Astrocyte (in vitro differentiated cells and primary cell): ENCODE results near the gene ZNF615. TPM values are rescaled to one million over a fixed set of nuclear protein-coding genes. Genes with fewer than 3 reads are reported as not detected.

Source experiments
- DNase-seq: peaks from one replicate; pipeline ENCODE4 v3.0.0-alpha.2; 2010; ENCODE audit warnings: low read depth
- FAIRE-seq: peaks from 2 replicates; lab custom pipeline; 2011; peaks lifted over from hg19 to GRCh38; lab: Jason Lieb, UNC
- H2AFZ ChIP-seq: 2 replicates; pipeline ENCODE4 v1.6.0; 2012; ENCODE audit warnings: low read depth, low read length, inconsistent platforms
- H3K27ac ChIP-seq: 2 replicates; pipeline ENCODE4 v1.5.1; 2011; ENCODE audit warnings: low read depth, low read length, inconsistent platforms
- H3K27me3 ChIP-seq: 2 replicates; pipeline ENCODE4 v1.6.0; 2011; ENCODE audit warnings: low read length, inconsistent platforms; ENCODE audit not compliant: insufficient read depth
- H3K36me3 ChIP-seq: 2 replicates; pipeline ENCODE4 v1.5.1; 2011; ENCODE audit warnings: low read length, inconsistent platforms; ENCODE audit not compliant: insufficient read depth
- H3K4me1 ChIP-seq: 2 replicates; pipeline ENCODE4 v1.5.1; 2011; ENCODE audit warnings: low read length, inconsistent platforms; ENCODE audit not compliant: insufficient read depth
- H3K4me2 ChIP-seq: 2 replicates; pipeline ENCODE4 v1.6.0; 2012; ENCODE audit warnings: low read length, inconsistent platforms
- H3K4me3 ChIP-seq: 2 replicates; pipeline ENCODE4 v1.5.1; 2011; ENCODE audit warnings: low read depth, mild to moderate bottlenecking, low read length, inconsistent platforms; ENCODE audit not compliant: insufficient read depth
- H3K79me2 ChIP-seq: 2 replicates; pipeline ENCODE4 v1.6.0; 2012; ENCODE audit warnings: mild to moderate bottlenecking, low read length, inconsistent platforms; ENCODE audit not compliant: insufficient read depth
- H3K9ac ChIP-seq: 2 replicates; pipeline ENCODE4 v1.6.0; 2012; ENCODE audit warnings: mild to moderate bottlenecking, low read length, inconsistent platforms
- H3K9me3 ChIP-seq: 2 replicates; pipeline ENCODE4 v1.5.1; 2012; ENCODE audit warnings: low read depth, mild to moderate bottlenecking, low read length, inconsistent platforms; ENCODE audit not compliant: insufficient read depth
- H4K20me1 ChIP-seq: 2 replicates; pipeline ENCODE4 v1.6.0; 2012; ENCODE audit warnings: low read length, inconsistent platforms; ENCODE audit not compliant: insufficient read depth
- H3K27ac Mint-ChIP-seq: one replicate; pipeline ENCODE4 v1.8.0; 2021; ENCODE audit warnings: mild to moderate bottlenecking, mixed read lengths; ENCODE audit not compliant: unreplicated experiment
- H3K27me3 Mint-ChIP-seq: one replicate; pipeline ENCODE4 v1.8.0; 2021; ENCODE audit warnings: low read depth, mixed read lengths; ENCODE audit not compliant: unreplicated experiment
- H3K36me3 Mint-ChIP-seq: one replicate; pipeline ENCODE4 v1.8.0; 2021; ENCODE audit warnings: low read depth, mixed read lengths; ENCODE audit not compliant: unreplicated experiment
- H3K4me1 Mint-ChIP-seq: one replicate; pipeline ENCODE4 v1.8.0; 2021; ENCODE audit warnings: low read depth, mixed read lengths; ENCODE audit not compliant: unreplicated experiment
- H3K4me3 Mint-ChIP-seq: one replicate; pipeline ENCODE4 v1.8.0; 2021; ENCODE audit warnings: mild to moderate bottlenecking, moderate library complexity, mixed read lengths; ENCODE audit not compliant: unreplicated experiment
- H3K9me3 Mint-ChIP-seq: one replicate; pipeline ENCODE4 v1.8.0; 2021; ENCODE audit warnings: mild to moderate bottlenecking, mixed read lengths; ENCODE audit not compliant: unreplicated experiment
- EZH2 ChIP-seq: IDR thresholded peaks from 2 replicates; pipeline ENCODE4 v1.6.1; 2012; ENCODE audit warnings: mild to moderate bottlenecking, low read length, inconsistent platforms; ENCODE audit not compliant: insufficient read depth
- total RNA-seq: library from RNA; stranded (reverse); gene quantifications from 2 replicates; pipeline ENCODE4 v1.2.1, GENCODE V29; 2021
- TF ChIP-seq, protein P1 (sequence below): IDR thresholded peaks from 2 replicates; pipeline ENCODE4 v1.5.1; 2011; ENCODE audit warnings: low read depth, mild to moderate bottlenecking, inconsistent platforms, low read length, moderate library complexity; ENCODE audit not compliant: insufficient read depth

The ZNF615 gene
- total RNA-seq, 1 donor from 2014 or later, result 4.7 TPM

DNA sequence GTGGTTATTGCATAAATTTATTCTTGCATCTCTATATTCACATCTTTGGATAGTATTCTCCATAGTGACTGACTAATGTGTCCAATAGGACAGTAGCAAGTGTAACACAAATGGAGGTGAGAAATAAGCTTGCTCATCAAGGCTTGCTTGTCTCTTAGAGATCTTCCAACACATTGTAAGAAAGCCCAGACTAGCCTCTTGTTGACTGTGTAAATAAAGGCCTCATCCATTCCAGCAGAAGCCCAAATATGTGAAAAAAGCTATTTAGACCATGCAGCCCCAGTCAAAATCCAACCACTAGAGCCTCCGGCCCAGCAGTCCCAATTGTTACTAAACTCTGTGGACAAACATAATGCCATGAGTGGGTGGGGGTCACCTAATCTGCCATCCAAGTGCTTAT, 2.7 kb upstream of the ZNF615 start:
- peaks cover 10% of the 10 kb centered on the region for H3K9me3 Mint-ChIP-seq
- H3K27me3 Mint-ChIP-seq, result no peaks in the 10 kb centered on the region
- Histone ChIP-seq H3K27ac (no peak overlapping the region), H3K4me2 (no peak overlapping the region), H3K79me2 (peaks cover 15% of the 10 kb centered on the region), H2AFZ (no peak overlapping the region), H3K9ac (no peak overlapping the region), H3K27me3 (no peaks in the 10 kb centered on the region), H3K4me3 (no peak overlapping the region), H4K20me1 (no peaks in the 10 kb centered on the region), H3K4me1 (peaks cover 7% of the 10 kb centered on the region), H3K9me3 (peaks cover 10% of the 10 kb centered on the region), H3K36me3 (peaks cover 11% of the 10 kb centered on the region)
- no peak for TF ChIP-seq EZH2
- TF ChIP-seq, protein P1, sequence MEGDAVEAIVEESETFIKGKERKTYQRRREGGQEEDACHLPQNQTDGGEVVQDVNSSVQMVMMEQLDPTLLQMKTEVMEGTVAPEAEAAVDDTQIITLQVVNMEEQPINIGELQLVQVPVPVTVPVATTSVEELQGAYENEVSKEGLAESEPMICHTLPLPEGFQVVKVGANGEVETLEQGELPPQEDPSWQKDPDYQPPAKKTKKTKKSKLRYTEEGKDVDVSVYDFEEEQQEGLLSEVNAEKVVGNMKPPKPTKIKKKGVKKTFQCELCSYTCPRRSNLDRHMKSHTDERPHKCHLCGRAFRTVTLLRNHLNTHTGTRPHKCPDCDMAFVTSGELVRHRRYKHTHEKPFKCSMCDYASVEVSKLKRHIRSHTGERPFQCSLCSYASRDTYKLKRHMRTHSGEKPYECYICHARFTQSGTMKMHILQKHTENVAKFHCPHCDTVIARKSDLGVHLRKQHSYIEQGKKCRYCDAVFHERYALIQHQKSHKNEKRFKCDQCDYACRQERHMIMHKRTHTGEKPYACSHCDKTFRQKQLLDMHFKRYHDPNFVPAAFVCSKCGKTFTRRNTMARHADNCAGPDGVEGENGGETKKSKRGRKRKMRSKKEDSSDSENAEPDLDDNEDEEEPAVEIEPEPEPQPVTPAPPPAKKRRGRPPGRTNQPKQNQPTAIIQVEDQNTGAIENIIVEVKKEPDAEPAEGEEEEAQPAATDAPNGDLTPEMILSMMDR, result no peak
- FAIRE-seq (no peak), DNase-seq (no peak)
- no peak overlapping the region for H3K27ac Mint-ChIP-seq
- H3K4me1 Mint-ChIP-seq, result no peaks in the 10 kb centered on the region
- no peak overlapping the region for H3K4me3 Mint-ChIP-seq
- peaks cover 28% of the 10 kb centered on the region for H3K36me3 Mint-ChIP-seq

DNA sequence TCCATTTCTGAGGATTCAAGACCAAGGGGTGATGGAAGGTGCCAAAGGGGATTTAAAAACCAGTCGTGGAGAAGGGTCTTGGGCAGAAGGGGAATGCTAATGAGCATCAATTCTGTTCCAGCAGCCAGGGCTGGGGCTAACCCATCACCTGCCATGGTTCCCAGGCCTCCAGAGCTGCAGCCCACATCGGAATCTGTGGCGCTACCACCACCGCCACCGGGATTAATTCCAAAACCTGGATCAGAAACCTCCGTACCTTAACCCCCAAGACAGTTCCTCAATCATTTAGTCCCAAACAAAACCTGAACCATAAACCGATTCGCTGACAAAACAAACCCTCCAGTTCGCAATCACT, 583 bp downstream of the ZNF615 start:
- no peak for DNase-seq

DNA sequence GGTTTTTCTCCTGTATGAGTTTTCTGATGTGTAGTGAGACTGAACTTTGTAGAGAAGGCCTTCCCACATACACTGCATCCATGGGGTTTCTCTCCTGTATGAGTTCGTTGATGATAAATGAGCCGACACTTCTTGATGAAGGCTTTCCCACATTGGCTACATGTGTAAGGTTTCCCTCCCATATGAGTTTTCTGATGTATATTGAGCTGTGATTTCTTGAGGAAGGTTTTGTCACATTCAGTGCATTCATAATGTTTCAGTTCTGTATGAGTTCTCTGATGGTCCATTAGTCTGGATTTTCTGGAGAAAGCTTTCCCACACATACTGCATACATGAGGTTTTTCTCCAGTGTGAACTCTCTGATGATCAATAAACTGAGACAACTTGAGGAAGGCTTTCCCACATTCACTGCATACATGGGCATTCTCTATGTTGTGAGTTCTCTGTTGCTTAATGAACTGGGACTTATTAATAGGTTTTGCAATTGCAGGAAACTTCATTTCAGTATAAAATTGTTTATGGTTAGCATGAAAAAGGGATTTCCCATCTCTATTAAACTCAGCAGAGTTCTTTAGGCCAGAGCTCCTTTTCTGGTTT, 13.9 kb downstream of the ZNF615 start:
- H4K20me1 ChIP-seq, result no peaks in the 10 kb centered on the region
- Mint-ChIP-seq H3K4me1 (no peaks in the 10 kb centered on the region), H3K4me3 (no peak overlapping the region), H3K9me3 (peaks cover 81% of the 10 kb centered on the region), H3K36me3 (peaks cover 77% of the 10 kb centered on the region), H3K27ac (no peak overlapping the region), H3K27me3 (no peaks in the 10 kb centered on the region)
- H3K27ac ChIP-seq, result no peak overlapping the region
- no peak overlapping the region for H3K9ac ChIP-seq
- H3K79me2 ChIP-seq, result no peaks in the 10 kb centered on the region
- H2AFZ ChIP-seq, result no peak overlapping the region
- FAIRE-seq (peak; percentile 54), DNase-seq (peak; percentile 1)
- no peaks in the 10 kb centered on the region for H3K4me1 ChIP-seq
- TF ChIP-seq, protein P1, result no peak
- no peak for TF ChIP-seq EZH2
- H3K9me3 ChIP-seq, result peaks cover 45% of the 10 kb centered on the region
- no peak overlapping the region for H3K4me2 ChIP-seq
- no peak overlapping the region for H3K4me3 ChIP-seq
- peaks cover 24% of the 10 kb centered on the region for H3K36me3 ChIP-seq
- H3K27me3 ChIP-seq, result no peaks in the 10 kb centered on the region

More for the DNA sequence above, 583 bp downstream of the ZNF615 start:
- H3K9ac ChIP-seq, result peak overlapping the region; percentile 91
- Mint-ChIP-seq H3K27ac (peak overlapping the region; percentile 94), H3K27me3 (no peaks in the 10 kb centered on the region), H3K9me3 (peaks cover 10% of the 10 kb centered on the region), H3K4me1 (no peaks in the 10 kb centered on the region), H3K36me3 (peaks cover 13% of the 10 kb centered on the region), H3K4me3 (peak overlapping the region; percentile 97)
- H3K4me1 ChIP-seq, result peaks cover 7% of the 10 kb centered on the region
- H3K36me3 ChIP-seq, result peaks cover under 1% of the 10 kb centered on the region
- peaks cover 25% of the 10 kb centered on the region for H3K79me2 ChIP-seq
- peak overlapping the region; percentile 89 for H3K4me2 ChIP-seq
- H3K4me3 ChIP-seq, result peak overlapping the region; percentile 98
- peak overlapping the region; percentile 100 for H2AFZ ChIP-seq
- no peak for FAIRE-seq
- no peak for TF ChIP-seq EZH2
- TF ChIP-seq, protein P1, result no peak
- peak overlapping the region; percentile 81 for H3K27ac ChIP-seq
- no peaks in the 10 kb centered on the region for H4K20me1 ChIP-seq
- no peaks in the 10 kb centered on the region for H3K27me3 ChIP-seq
- H3K9me3 ChIP-seq, result peaks cover 5% of the 10 kb centered on the region
